H1 (cell line): Measurements from ENCODE around the gene IRAK4. TPM values are rescaled to one million over a fixed set of nuclear protein-coding genes. Genes with fewer than 3 reads are reported as not detected.

ENCODE experiments used
- KDM1A ChIP-seq: fragments of 200-600, 300-600 bp; sonication (generic); IDR thresholded peaks from 2 replicates; pipeline ENCODE4 v1.7.1; 2016; ENCODE audit warnings: mild to moderate bottlenecking, low read length, borderline replicate concordance
- POLR2AphosphoS5 ChIP-seq: IDR thresholded peaks from 2 replicates; pipeline ENCODE4 v1.6.1; 2011; ENCODE audit warnings: low read depth, low read length
- ZNF274 ChIP-seq: IDR thresholded peaks from 2 replicates; pipeline ENCODE4 v1.7.0; 2012; ENCODE audit warnings: low read length, borderline replicate concordance; ENCODE audit errors: extremely low read depth
- polyA plus RNA-seq, 7 experiments: library from polyadenylated mRNA; depleted of rRNA in 3 of 7; stranded (reverse) in 5 of 7; unstranded in 2 of 7; fragments of >200 nt in 5 of 7; fragments of 200-250 nt in 2 of 7; gene quantifications; 1 replicate in 5 of 7; 2 replicates in 1 of 7; 4 replicates in 1 of 7; pipeline versions ENCODE4 v1.2.1 to v1.2.3, GENCODE V29; 2011 to 2013; ENCODE audit warnings: missing spikeins in 2 of 7, mixed read lengths in 2 of 7
- total RNA-seq: library from RNA; stranded (reverse); fragmentation: NEBNext Ultra II Directional; extraction: Animal tissue kit (Norgen Biotek cat#: 25700); gene quantifications from 2 replicates; pipeline ENCODE4 v1.2.1, GENCODE V29; 2021

Gene IRAK4
- total and polyA plus RNA-seq, 2 of the 8 experiments (the other 6 are each of a cell fraction or from before 2014, with no cell fraction given) = 2.3 to 7.7 TPM

DNA sequence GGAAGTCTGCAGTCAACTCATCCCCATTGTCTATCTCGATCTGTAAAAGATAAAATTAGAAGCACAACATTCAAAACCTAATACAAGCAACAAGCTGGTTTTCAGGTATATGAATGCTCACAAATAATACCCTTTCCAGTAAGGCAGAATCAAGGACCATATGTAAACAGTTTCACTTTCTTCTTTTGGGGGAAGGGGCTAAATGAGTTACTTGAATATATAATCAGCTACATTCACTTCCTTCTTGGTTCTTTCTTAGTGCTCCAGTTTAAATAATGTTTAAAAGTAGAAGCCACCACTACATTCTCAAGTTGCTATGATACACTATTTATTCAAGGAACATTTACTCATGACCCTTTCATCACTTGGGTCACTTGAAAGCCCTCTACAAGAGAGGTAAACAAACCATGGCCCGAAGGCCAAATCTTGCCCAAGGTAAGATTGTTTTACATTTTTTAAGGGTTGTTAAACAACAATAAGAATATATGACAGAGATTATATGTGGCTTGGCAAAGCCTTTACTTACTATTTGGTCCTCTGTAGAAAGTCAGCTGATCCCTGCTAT lies 37.0 kb downstream of the IRAK4 start (continued):
- TF ChIP-seq ZNF274 = no peak
- TF ChIP-seq POLR2AphosphoS5 = no peak
- no peak for TF ChIP-seq KDM1A
- TF ChIP-seq, all 59 proteins: peak for 0
